SIG-M5 treated with dmso at 0.1 percent for 504 hours (cell line): Measurements from ENCODE around the gene GPRIN3.
A peak's percentile ranks its signal among the peaks of the same experiment; 100 is the strongest.
"Not testable (repeated sequence)": the region's sequence is repeated elsewhere in the genome, so short reads cannot be mapped to it uniquely, and the experiment has no call there.

Source experiments
- DNase-seq: peaks from one replicate; lab custom pipeline; 2025; ENCODE audit not compliant: unreplicated experiment; lab: John Stamatoyannopoulos, UW

The GPRIN3 gene

DNA sequence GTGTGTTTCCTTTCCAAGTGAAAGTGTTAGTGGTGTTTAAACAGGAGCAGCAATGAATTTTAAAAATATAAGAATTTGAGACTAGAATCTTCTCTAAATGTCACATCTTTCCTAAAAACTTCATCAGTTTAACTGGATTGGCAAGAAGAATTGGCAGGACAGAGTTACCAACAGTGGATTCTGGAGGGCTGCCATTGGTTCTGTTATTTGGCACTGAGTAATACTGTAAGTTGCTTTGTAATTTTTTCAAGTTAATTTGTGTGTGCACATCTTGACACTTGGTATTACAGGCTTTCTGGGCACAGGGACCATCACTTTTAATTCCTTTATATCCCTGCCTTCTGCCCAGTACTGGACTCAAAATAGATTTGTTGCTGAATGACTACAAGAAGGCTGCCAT is 4.5 kb upstream of the GPRIN3 start:
- no peak for DNase-seq

GRCh38 chr4:89311433-89311832 is 3.8 kb upstream of the GPRIN3 start:
- no peak for DNase-seq

- not testable (repeated sequence) for DNase-seq
Observed at GRCh38 chr4:89309154-89309553, 1.6 kb upstream of the GPRIN3 start.

DNA sequence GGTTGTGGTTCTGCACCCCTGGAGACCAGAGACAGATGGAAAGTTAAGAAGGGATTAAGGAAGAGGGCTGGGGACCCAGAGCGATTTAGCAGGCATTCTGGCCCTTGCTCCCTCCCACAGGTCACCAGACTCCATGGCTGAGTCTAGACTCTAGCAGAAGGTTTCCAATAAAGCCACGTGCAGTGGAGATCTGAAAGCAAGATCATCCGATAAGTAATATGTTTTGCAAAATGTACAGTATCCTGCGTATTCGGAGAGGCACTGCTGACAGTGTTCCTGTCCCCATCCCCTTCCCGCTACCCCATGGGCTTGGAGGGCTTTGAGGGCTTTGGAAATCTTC is 531 bp upstream of the GPRIN3 start:
- DNase-seq: no peak

DNA sequence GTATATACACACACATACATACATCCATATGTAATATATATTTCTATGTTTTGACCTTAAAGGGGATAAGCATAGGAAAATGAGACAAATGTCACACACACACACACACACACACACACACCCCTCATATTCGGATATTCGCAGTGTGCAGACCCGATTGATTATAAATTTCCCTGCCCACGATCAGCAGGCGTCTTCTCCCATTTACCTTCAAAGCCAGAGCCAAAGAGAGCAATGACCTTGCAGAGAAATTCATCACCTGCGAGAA is 488 bp downstream of the GPRIN3 start:
- no peak for DNase-seq

DNA sequence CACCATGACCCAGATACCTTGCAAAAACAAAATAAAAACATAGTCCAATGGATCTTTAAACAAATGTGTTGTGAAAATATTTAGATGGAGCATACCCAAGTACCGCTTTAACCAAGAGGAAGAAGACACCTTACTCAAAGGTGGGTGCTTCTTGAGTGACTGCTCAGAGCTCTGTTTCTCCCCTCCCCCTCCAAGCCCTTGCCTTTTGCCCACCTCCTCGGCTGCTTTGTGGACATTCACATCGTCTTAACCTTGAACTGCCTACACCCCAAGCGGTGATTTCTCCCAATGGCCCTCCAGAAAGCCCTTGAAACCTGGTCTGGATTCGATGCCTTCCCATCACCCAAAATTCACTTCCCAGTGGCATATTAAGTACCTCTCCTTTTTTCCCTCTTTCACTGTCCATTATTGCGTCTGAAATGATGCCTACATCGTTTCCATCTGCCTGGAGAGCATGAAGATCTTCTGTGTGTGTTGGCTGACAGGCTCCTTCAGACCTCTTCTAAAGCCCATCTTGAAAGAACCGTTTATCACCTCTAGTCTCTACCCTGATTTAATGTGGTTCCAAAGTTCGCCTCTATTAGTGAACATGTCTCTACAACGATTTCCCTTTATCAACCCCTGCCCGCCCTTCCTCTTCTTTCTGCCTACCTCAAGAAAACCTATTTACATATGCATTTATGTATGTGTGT is 968 bp downstream of the GPRIN3 start:
- DNase-seq: no peak

DNA sequence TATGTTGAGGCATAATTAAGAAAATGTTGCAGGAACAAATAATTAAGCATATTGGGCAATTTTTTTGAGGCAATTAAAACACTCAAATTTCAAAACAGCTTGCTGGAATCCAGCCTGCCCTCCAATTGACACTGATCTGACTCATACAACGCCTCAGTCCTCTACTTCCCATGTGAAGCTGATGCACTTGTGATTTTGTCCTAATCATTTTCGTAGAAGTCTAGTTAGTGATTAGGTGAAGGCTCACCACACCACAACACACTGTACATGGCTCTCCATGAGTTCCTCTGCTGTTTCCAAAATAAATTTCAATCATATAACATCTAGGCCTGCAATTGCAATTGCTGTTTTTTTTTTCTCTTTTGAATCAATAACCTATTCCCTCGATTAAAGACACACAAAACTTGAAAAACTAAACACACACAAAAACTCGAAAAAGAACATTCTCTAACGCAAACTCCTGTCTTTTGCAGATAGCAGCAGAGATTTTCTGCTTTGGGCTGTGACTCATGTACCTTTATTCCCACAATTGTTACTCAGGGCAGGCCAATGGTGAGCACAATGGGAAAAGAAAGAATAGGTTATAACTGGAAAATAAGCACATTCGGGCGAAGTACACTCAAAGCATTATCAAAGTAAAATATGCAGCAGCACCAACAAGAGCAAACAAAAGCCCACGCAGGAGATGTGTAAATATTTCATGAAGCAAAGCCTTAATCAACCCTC is 1.7 kb downstream of the GPRIN3 start:
- DNase-seq: peak; percentile 56

DNA sequence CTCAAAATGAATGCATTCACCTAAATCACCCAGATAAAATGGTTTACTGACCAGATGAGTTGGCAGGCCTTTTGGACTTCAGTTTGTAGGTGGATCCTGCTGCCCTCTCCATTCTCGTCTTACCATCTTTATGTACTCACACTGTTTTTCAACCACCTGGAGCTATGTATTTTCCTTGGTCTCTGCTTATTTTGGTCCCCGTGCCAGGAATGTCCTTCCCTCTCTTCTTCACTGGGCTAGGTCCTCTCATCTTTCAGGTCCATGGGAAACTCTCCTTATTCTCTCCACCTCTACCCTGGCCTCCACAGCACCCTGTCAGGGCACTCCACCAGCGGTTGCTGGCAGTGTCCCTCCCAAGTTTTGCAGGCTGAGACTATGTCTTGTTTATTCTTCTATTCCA is 2.6 kb downstream of the GPRIN3 start:
- no peak for DNase-seq

DNA sequence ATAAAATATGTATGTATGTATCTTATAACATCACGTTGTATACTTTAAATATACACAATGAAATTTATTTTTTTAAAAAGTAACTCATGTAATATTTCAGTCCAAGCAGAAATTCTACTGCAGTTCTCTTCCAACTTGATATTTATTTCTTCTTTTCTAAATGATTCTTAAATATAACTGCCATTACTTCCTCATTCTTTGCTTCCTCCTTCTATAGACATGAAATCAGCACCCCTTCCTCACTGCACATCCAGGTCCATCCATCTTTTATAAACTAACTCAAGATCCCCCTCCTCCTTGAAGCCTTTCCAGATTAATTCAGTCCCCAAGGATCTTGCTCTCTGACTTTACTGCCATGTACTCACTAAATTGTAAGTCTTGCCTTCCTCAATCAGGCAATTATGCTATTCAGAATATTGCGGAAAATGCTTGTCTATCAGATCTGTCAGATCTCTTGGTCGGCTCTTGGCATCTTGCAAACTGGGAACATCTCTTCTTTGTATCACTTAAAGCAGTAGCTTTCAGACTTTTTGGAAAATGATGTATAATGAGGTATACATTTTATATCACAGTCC is 3.7 kb downstream of the GPRIN3 start:
- DNase-seq: peak; percentile 46

DNA sequence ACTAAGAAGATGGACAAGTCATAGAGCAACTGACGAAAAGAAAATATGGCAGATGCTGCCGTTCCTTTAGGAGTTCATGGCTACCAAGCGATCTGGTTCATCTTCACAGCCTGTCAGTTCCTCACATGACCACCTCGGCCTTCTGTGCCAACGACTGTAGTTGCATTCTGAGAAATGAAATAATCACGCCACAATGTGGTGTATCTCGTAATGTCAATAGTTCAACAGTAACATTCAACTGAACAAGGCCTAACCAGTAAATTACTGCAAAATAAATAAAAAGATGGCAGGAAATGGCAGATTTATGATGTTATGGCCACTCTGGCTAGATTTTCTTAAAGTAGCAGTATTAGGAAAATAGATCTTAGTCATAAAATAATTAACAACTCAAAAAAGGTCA is 4.4 kb downstream of the GPRIN3 start:
- DNase-seq: no peak

DNA sequence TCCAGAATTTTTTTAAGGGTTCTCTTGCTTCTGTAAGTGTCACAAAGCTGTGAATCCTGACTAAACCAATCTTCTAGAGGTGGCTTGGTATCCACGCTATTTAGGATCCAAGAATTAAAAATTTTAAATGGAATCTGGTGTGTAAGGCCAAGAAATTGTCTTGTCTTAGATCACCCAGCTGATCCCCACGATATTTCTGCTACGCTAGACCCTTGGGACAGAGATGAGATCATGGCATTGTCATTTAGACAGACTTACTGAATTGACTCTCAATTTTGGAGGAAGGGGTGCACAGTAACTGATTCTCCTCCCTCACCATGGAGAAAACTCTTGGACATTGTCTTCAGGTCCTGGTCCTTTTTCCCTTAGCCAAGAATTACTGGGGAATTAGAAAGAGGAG is 5.7 kb downstream of the GPRIN3 start:
- DNase-seq: no peak

- no peak for DNase-seq
Observed at GRCh38 chr4:89301003-89301402, 6.6 kb downstream of the GPRIN3 start.

DNA sequence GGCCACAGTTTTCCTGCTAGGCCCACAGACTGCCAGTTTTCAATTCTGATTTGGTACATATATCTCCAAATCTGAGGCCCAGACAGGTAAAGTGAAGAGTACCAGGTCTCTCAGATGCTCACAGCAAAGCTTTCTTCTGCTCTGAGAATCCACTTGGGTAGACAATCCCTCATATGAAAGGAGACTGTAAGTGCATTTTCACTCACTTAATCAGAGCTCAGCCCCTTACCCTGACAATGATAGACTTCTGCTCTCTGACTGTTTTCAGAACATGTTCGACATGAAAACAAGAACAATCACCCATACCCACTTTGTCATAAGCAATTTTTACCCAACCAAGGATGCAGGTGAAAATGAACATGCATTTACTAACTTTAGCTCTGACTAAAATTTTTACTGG is 7.1 kb downstream of the GPRIN3 start:
- DNase-seq: no peak

DNA sequence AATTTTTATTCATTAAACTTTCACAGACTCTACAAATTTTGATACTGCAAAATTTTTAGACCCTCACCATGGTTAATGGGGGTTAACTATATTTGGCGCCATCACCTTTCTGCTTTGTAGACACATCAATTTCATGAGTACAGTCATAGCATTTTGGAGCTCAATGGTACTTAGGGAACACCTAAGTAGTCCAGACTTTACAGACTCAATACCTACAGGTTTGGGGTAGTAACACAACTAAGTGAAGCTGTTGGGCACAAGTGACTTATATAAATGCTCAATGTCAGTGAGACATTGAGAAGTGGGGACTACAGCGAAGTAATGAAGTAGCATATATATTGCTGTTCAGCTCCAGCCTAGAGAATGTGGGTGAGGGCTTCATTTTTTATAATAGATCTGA is 7.5 kb downstream of the GPRIN3 start:
- DNase-seq: no peak

DNA sequence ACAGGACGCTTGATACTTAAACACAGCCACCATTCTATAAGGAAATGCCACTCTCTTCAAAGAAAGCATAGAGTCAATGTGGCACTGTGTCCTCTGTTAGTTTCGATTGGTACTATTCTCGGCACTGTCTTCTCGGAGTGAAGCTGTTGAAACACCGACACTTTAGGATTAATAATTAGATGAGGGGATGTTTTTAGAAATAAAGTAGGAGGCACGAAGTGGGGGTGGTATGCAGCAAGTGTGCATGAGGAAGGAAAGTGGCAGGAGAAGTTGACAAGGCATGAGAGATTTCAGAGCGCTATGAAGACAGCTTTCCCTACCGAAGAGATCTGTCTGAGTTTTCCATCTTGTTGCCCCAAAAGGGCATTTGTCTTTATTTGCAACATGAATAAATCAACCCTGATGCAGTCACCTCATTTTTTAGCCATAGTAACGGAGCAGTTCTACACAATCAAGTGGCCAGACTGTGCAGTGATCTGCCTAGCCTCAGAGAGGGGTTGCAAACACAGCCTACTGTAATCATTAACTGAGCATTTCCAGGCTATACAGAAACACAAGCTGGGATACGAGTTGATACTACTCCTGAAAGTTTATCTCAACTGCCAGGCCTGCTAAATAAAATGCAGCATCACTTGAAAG is 8.3 kb downstream of the GPRIN3 start:
- no peak for DNase-seq

GRCh38 chr4:89298788-89299152 is 8.8 kb downstream of the GPRIN3 start:
- DNase-seq: no peak

GRCh38 chr4:89298155-89298554 is 9.4 kb downstream of the GPRIN3 start:
- no peak for DNase-seq

DNA sequence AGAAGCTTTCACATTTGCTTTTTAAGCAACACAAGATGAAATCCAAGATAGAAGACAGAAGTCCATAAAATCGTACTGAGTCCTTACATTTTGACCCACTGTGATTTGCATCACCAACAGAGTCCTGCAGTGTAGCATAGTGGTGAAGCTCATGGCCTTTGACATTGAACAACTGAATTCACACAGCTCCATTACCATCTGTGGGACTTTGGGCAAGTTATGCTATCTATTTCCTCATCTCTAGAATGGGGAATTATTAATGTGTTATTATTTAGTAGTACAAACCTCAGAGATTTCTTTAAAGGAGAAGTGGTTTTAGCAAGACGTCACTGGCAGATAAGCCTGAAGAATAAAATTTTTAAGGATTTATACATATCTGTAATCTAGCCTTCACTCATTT is 10.7 kb downstream of the GPRIN3 start:
- DNase-seq: no peak

GRCh38 chr4:89296399-89296798 is 11.2 kb downstream of the GPRIN3 start:
- no peak for DNase-seq

DNA sequence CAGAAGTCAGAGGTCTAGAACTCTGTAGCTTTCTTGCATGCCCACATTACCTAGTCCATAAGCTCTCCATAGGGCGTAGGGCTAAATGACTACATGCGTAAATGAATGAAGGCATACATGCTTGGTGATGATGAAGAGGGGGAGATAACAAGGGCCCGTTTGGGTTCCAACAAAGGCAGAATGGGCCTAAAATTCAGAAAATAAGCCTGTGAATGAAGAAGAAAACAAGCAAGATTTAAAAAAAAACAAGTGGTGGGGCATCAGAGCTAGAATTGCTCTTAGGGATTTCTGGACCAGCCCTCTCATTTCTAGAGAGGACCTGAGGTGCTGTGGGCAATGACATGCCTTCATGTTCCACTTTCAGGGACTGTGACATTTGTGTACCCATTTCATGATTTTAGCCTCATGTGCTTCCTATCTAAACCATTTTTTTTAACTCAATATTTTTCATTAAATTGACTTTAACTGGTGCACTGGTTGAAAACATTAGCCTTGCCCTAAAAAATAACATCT is 12.1 kb downstream of the GPRIN3 start:
- no peak for DNase-seq

- peak; percentile 21 for DNase-seq
Observed at GRCh38 chr4:89294573-89295269, 12.9 kb downstream of the GPRIN3 start.

GRCh38 chr4:89293299-89293698 is 14.3 kb downstream of the GPRIN3 start:
- no peak for DNase-seq
